Hematopoietic multipotent progenitor cell treated with erythropoietin and hydrocortisone succinate and interleukin-3 and kit ligand, for 6 days (in vitro differentiated cells): Measurements from ENCODE around the gene SLC50A1.

Source experiments
- DNase-seq: peaks from one replicate; pipeline ENCODE4 v3.0.0-alpha.2; 2015

The SLC50A1 gene

GRCh38 chr1:155186067-155186793, 50.6 kb downstream of the SLC50A1 start:
- no peak for DNase-seq

- no peak for DNase-seq
Observed at GRCh38 chr1:155186794-155187455, 51.3 kb downstream of the SLC50A1 start.

DNA sequence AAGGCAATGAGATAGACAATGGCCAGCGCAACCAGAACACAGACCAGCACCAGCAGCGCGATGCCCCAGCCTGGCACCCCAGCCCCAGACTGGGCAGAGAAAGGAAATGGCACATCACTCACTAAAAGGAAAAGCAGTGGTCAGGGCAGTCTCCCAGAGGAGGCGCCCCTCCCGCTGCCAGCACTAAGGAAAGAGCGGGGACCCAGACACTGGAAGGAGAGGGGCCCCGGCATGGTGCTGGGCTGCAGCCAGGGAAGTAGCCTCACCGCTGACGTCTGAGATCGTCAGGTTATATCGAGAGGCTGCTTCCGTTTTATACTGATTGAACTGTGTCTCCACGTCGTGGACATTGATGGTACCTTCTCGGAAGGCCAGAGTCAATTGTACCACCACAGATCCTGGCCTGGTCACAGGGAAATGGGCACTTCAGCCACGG, 51.8 kb downstream of the SLC50A1 start:
- no peak for DNase-seq

GRCh38 chr1:155188268-155188667, 52.6 kb downstream of the SLC50A1 start:
- no peak for DNase-seq
